ENCODE data around the gene JCAD. TPM values are rescaled to one million over a fixed set of nuclear protein-coding genes. Genes with fewer than 3 reads are reported as not detected.

JCAD gene
- total RNA-seq, 1 donor, result 0.10 TPM

GRCh38 chr10:30088178-30088577 lies 28.8 kb upstream of the JCAD start:
- Histone ChIP-seq H3K27me3 (ENCODE audit: insufficient read depth, low read length) (peaks cover 7% of the 10 kb centered on the region), H3K9me3 (ENCODE audit: low read depth, low read length) (no peaks in the 10 kb centered on the region), H3K4me1 (ENCODE audit: insufficient read depth, low read length) (no peaks in the 10 kb centered on the region), H3K4me3 (ENCODE audit: low read length) (no peak overlapping the region)

GRCh38 chr10:30083934-30084333 lies 24.5 kb upstream of the JCAD start:
- no peaks in the 10 kb centered on the region for H3K9me3 ChIP-seq (ENCODE audit: low read depth, low read length)

GRCh38 chr10:30081182-30081581 lies 21.8 kb upstream of the JCAD start:
- Histone ChIP-seq H3K4me1 (ENCODE audit: insufficient read depth, low read length) (no peaks in the 10 kb centered on the region), H3K9me3 (ENCODE audit: low read depth, low read length) (no peaks in the 10 kb centered on the region), H3K27me3 (ENCODE audit: insufficient read depth, low read length) (peaks cover 7% of the 10 kb centered on the region), H3K4me3 (ENCODE audit: low read length) (no peak overlapping the region)

More at GRCh38 chr10:30083934-30084333, 24.5 kb upstream of the JCAD start:
- peaks cover 7% of the 10 kb centered on the region for H3K27me3 ChIP-seq (ENCODE audit: insufficient read depth, low read length)
- no peak overlapping the region for H3K4me3 ChIP-seq (ENCODE audit: low read length)
- no peaks in the 10 kb centered on the region for H3K4me1 ChIP-seq (ENCODE audit: insufficient read depth, low read length)

- Histone ChIP-seq H3K9me3 (ENCODE audit: low read depth, low read length) (no peaks in the 10 kb centered on the region), H3K27me3 (ENCODE audit: insufficient read depth, low read length) (peaks cover 3% of the 10 kb centered on the region), H3K4me1 (ENCODE audit: insufficient read depth, low read length) (no peaks in the 10 kb centered on the region), H3K4me3 (ENCODE audit: low read length) (no peak overlapping the region)
These were observed 20.8 kb upstream of the JCAD start for GRCh38 chr10:30080161-30080560.

GRCh38 chr10:30079408-30079807 lies 20.0 kb upstream of the JCAD start:
- no peaks in the 10 kb centered on the region for H3K4me1 ChIP-seq (ENCODE audit: insufficient read depth, low read length)
- H3K27me3 ChIP-seq (ENCODE audit: insufficient read depth, low read length), result no peaks in the 10 kb centered on the region
- no peaks in the 10 kb centered on the region for H3K9me3 ChIP-seq (ENCODE audit: low read depth, low read length)
- no peak overlapping the region for H3K4me3 ChIP-seq (ENCODE audit: low read length)

- H3K4me3 ChIP-seq (ENCODE audit: low read length), result no peak overlapping the region
- H3K9me3 ChIP-seq (ENCODE audit: low read depth, low read length), result no peaks in the 10 kb centered on the region
- H3K27me3 ChIP-seq (ENCODE audit: insufficient read depth, low read length), result no peaks in the 10 kb centered on the region
- no peaks in the 10 kb centered on the region for H3K4me1 ChIP-seq (ENCODE audit: insufficient read depth, low read length)
These were observed 16.1 kb upstream of the JCAD start for GRCh38 chr10:30075481-30075880.

- no peaks in the 10 kb centered on the region for H3K27me3 ChIP-seq (ENCODE audit: insufficient read depth, low read length)
- H3K9me3 ChIP-seq (ENCODE audit: low read depth, low read length), result no peaks in the 10 kb centered on the region
- no peaks in the 10 kb centered on the region for H3K4me1 ChIP-seq (ENCODE audit: insufficient read depth, low read length)
- H3K4me3 ChIP-seq (ENCODE audit: low read length), result no peak overlapping the region
These were observed 15.5 kb upstream of the JCAD start for GRCh38 chr10:30074933-30075332.

- no peaks in the 10 kb centered on the region for H3K27me3 ChIP-seq (ENCODE audit: insufficient read depth, low read length)
- H3K4me3 ChIP-seq (ENCODE audit: low read length), result no peak overlapping the region
- no peaks in the 10 kb centered on the region for H3K9me3 ChIP-seq (ENCODE audit: low read depth, low read length)
- no peaks in the 10 kb centered on the region for H3K4me1 ChIP-seq (ENCODE audit: insufficient read depth, low read length)
These were observed 14.7 kb upstream of the JCAD start for GRCh38 chr10:30074090-30074489.

- no peaks in the 10 kb centered on the region for H3K4me1 ChIP-seq (ENCODE audit: insufficient read depth, low read length)
- H3K27me3 ChIP-seq (ENCODE audit: insufficient read depth, low read length), result no peaks in the 10 kb centered on the region
- H3K4me3 ChIP-seq (ENCODE audit: low read length), result no peak overlapping the region
- no peaks in the 10 kb centered on the region for H3K9me3 ChIP-seq (ENCODE audit: low read depth, low read length)
These were observed 14.3 kb upstream of the JCAD start for GRCh38 chr10:30073767-30074060.

- no peaks in the 10 kb centered on the region for H3K4me1 ChIP-seq (ENCODE audit: insufficient read depth, low read length)
- no peak overlapping the region for H3K4me3 ChIP-seq (ENCODE audit: low read length)
- no peaks in the 10 kb centered on the region for H3K27me3 ChIP-seq (ENCODE audit: insufficient read depth, low read length)
- H3K9me3 ChIP-seq (ENCODE audit: low read depth, low read length), result no peaks in the 10 kb centered on the region
These were observed 13.8 kb upstream of the JCAD start for GRCh38 chr10:30073045-30073766.

- no peaks in the 10 kb centered on the region for H3K9me3 ChIP-seq (ENCODE audit: low read depth, low read length)
- H3K4me1 ChIP-seq (ENCODE audit: insufficient read depth, low read length), result no peaks in the 10 kb centered on the region
- no peaks in the 10 kb centered on the region for H3K27me3 ChIP-seq (ENCODE audit: insufficient read depth, low read length)
- H3K4me3 ChIP-seq (ENCODE audit: low read length), result no peak overlapping the region
These were observed 12.7 kb upstream of the JCAD start for GRCh38 chr10:30072068-30072467.

- Histone ChIP-seq H3K4me1 (ENCODE audit: insufficient read depth, low read length) (no peaks in the 10 kb centered on the region), H3K27me3 (ENCODE audit: insufficient read depth, low read length) (no peaks in the 10 kb centered on the region), H3K9me3 (ENCODE audit: low read depth, low read length) (no peaks in the 10 kb centered on the region), H3K4me3 (ENCODE audit: low read length) (no peak overlapping the region)
These were observed 10.8 kb upstream of the JCAD start for GRCh38 chr10:30070001-30070685.

- no peaks in the 10 kb centered on the region for H3K4me1 ChIP-seq (ENCODE audit: insufficient read depth, low read length)
- no peaks in the 10 kb centered on the region for H3K9me3 ChIP-seq (ENCODE audit: low read depth, low read length)
- H3K27me3 ChIP-seq (ENCODE audit: insufficient read depth, low read length), result peaks cover 6% of the 10 kb centered on the region
- no peak overlapping the region for H3K4me3 ChIP-seq (ENCODE audit: low read length)
These were observed 9.3 kb upstream of the JCAD start for GRCh38 chr10:30068492-30069223.

GRCh38 chr10:30063099-30063498 lies 3.7 kb upstream of the JCAD start:
- Histone ChIP-seq H3K9me3 (ENCODE audit: low read depth, low read length) (no peaks in the 10 kb centered on the region), H3K27me3 (ENCODE audit: insufficient read depth, low read length) (peaks cover 43% of the 10 kb centered on the region), H3K4me1 (ENCODE audit: insufficient read depth, low read length) (peaks cover 9% of the 10 kb centered on the region), H3K4me3 (ENCODE audit: low read length) (no peak overlapping the region)

- peaks cover 9% of the 10 kb centered on the region for H3K4me1 ChIP-seq (ENCODE audit: insufficient read depth, low read length)
- no peaks in the 10 kb centered on the region for H3K9me3 ChIP-seq (ENCODE audit: low read depth, low read length)
- H3K27me3 ChIP-seq (ENCODE audit: insufficient read depth, low read length), result peaks cover 48% of the 10 kb centered on the region
- H3K4me3 ChIP-seq (ENCODE audit: low read length), result no peak overlapping the region
These were observed 3.2 kb upstream of the JCAD start for GRCh38 chr10:30062582-30062981.
